Measurements from ENCODE around the gene CABP2. TPM values are rescaled to one million over a fixed set of nuclear protein-coding genes. Genes with fewer than 3 reads are reported as not detected.

Gene CABP2
- total and polyA plus RNA-seq, 5 donors from 2014 or later, result not detected

Other genes starting within 250 kb of the CABP2 start
- gene ANKRD13D, start 234.1 kb downstream of the CABP2 start, total RNA-seq, result 158 TPM
- gene ANKRD13D, start 234.1 kb downstream of the CABP2 start, polyA plus RNA-seq, result 10 to 100 TPM in 3 of 4 donors, 1 to 10 TPM in 1; 9.5 to 18.9 (median 12.6) TPM
- gene SSH3, start 219.9 kb downstream of the CABP2 start, total RNA-seq, result 24.4 TPM
- 1 to 10 TPM; 2.3 to 7.1 (median 3.1) TPM for gene SSH3, start 219.9 kb downstream of the CABP2 start, polyA plus RNA-seq
- 60.6 TPM for gene POLD4, start 169.9 kb downstream of the CABP2 start, total RNA-seq
- 100 to 1,000 TPM; 103 to 127 (median 118) TPM for gene POLD4, start 169.9 kb downstream of the CABP2 start, polyA plus RNA-seq
- gene CLCF1, start 149.8 kb downstream of the CABP2 start, total RNA-seq, result 3.0 TPM
- 1 to 10 TPM in 1 of 4 donors, under 1 TPM in 3; 0.10 to 1.3 (median 0.40) TPM for gene CLCF1, start 149.8 kb downstream of the CABP2 start, polyA plus RNA-seq
- gene RAD9A, start 131.5 kb downstream of the CABP2 start, total RNA-seq, result 27.5 TPM
- 1 to 10 TPM; 3.5 to 6.7 (median 6.4) TPM for gene RAD9A, start 131.5 kb downstream of the CABP2 start, polyA plus RNA-seq
- gene PPP1CA, start 121.6 kb downstream of the CABP2 start, total RNA-seq, result 160 TPM
- 100 to 1,000 TPM; 547 to 762 (median 622) TPM for gene PPP1CA, start 121.6 kb downstream of the CABP2 start, polyA plus RNA-seq
- gene TBC1D10C, start 119.4 kb downstream of the CABP2 start, total RNA-seq, result 312 TPM
- gene TBC1D10C, start 119.4 kb downstream of the CABP2 start, polyA plus RNA-seq, result 100 to 1,000 TPM; 328 to 504 (median 378) TPM
- gene CARNS1, start 107.8 kb downstream of the CABP2 start, total RNA-seq, result 7.8 TPM
- 1 to 10 TPM in 2 of 4 donors, under 1 TPM in 2; 0.63 to 2.3 (median 1.1) TPM for gene CARNS1, start 107.8 kb downstream of the CABP2 start, polyA plus RNA-seq
- gene RPS6KB2, start 95.0 kb downstream of the CABP2 start, total RNA-seq, result 66.0 TPM
- gene RPS6KB2, start 95.0 kb downstream of the CABP2 start, polyA plus RNA-seq, result 10 to 100 TPM; 44.4 to 61.5 (median 50.3) TPM
- gene PTPRCAP, start 85.8 kb downstream of the CABP2 start, total RNA-seq, result 291 TPM
- 1,000 to 10,000 TPM in 1 of 4 donors, 100 to 1,000 TPM in 3; 829 to 1,084 (median 978) TPM for gene PTPRCAP, start 85.8 kb downstream of the CABP2 start, polyA plus RNA-seq
- 70.5 TPM for gene CORO1B, start 80.0 kb downstream of the CABP2 start, total RNA-seq
- gene CORO1B, start 80.0 kb downstream of the CABP2 start, polyA plus RNA-seq, result 100 to 1,000 TPM in 1 of 4 donors, 10 to 100 TPM in 3; 46.8 to 109 (median 72.8) TPM
- gene GPR152, start 70.7 kb downstream of the CABP2 start, total RNA-seq, result not detected
- gene GPR152, start 70.7 kb downstream of the CABP2 start, polyA plus RNA-seq, result under 1 TPM; 0.13 to 0.84 (median 0.35) TPM
- 13.2 TPM for gene CABP4, start 68.1 kb downstream of the CABP2 start, total RNA-seq
- gene CABP4, start 68.1 kb downstream of the CABP2 start, polyA plus RNA-seq, result 1 to 10 TPM in 1 of 4 donors, under 1 TPM in 3; 0.57 to 1.2 (median 0.92) TPM
- 48.7 TPM for gene TMEM134, start 54.2 kb downstream of the CABP2 start, total RNA-seq
- 100 to 1,000 TPM; 148 to 228 (median 172) TPM for gene TMEM134, start 54.2 kb downstream of the CABP2 start, polyA plus RNA-seq
- gene AIP, start 40.4 kb downstream of the CABP2 start, total RNA-seq, result 124 TPM
- gene AIP, start 40.4 kb downstream of the CABP2 start, polyA plus RNA-seq, result 100 to 1,000 TPM; 200 to 234 (median 219) TPM
- 116 TPM for gene PITPNM1, start 18.1 kb downstream of the CABP2 start, total RNA-seq
- gene PITPNM1, start 18.1 kb downstream of the CABP2 start, polyA plus RNA-seq, result 10 to 100 TPM; 15.7 to 21.3 (median 17.6) TPM
- gene CDK2AP2, start 15.3 kb downstream of the CABP2 start, total RNA-seq, result 38.5 TPM
- gene CDK2AP2, start 15.3 kb downstream of the CABP2 start, polyA plus RNA-seq, result 100 to 1,000 TPM; 113 to 135 (median 128) TPM
- gene GSTP1, start 60.4 kb upstream of the CABP2 start, total RNA-seq, result 55.7 TPM
- gene GSTP1, start 60.4 kb upstream of the CABP2 start, polyA plus RNA-seq, result 100 to 1,000 TPM; 180 to 231 (median 219) TPM
- 204 TPM for gene NDUFV1, start 83.5 kb upstream of the CABP2 start, total RNA-seq
- gene NDUFV1, start 83.5 kb upstream of the CABP2 start, polyA plus RNA-seq, result 100 to 1,000 TPM; 101 to 128 (median 113) TPM
- 1.9 TPM for gene NUDT8, start 106.5 kb upstream of the CABP2 start, total RNA-seq
- gene NUDT8, start 106.5 kb upstream of the CABP2 start, polyA plus RNA-seq, result 1 to 10 TPM; 1.2 to 3.7 (median 2.6) TPM
- not detected for gene TBX10, start 116.3 kb upstream of the CABP2 start, total RNA-seq
- gene TBX10, start 116.3 kb upstream of the CABP2 start, polyA plus RNA-seq, result not detected
- gene ACY3, start 127.3 kb upstream of the CABP2 start, total RNA-seq, result 0.57 TPM
- gene ACY3, start 127.3 kb upstream of the CABP2 start, polyA plus RNA-seq, result 1 to 10 TPM in 1 of 4 donors, under 1 TPM in 2, not detected in 1; 0.37 to 1.1 (median 0.59) TPM
- gene ALDH3B2, start 151.2 kb upstream of the CABP2 start, total RNA-seq, result not detected
- gene ALDH3B2, start 151.2 kb upstream of the CABP2 start, polyA plus RNA-seq, result not detected

All from CD4-positive, CD25-positive, alpha-beta regulatory T cell (primary cell).